ENCODE measurements around the gene BEST1.
"Not testable (repeated sequence)": the region's sequence is repeated elsewhere in the genome, so short reads cannot be mapped to it uniquely, and the experiment has no call there.

The BEST1 gene

GRCh38 chr11:61963282-61964057, 13.3 kb downstream of the BEST1 start:
- DNase-seq (ENCODE audit: low read depth), result peak; percentile 85
- TF ChIP-seq POLR2A (IDR thresholded peaks at IDR 0.05; ENCODE audit: extremely low read depth, insufficient read length) (no peak), MYC (IDR thresholded peaks at IDR 0.05; ENCODE audit: low read depth, low read length) (peak; percentile 30; the same call in 1 of the 2 replicates), MAX (IDR thresholded peaks at IDR 0.05; ENCODE audit: low read depth, low read length) (peak; percentile 90), CTCF (IDR thresholded peaks at IDR 0.05; ENCODE audit: low read depth, low read length) (no peak)
- no peak overlapping the region for H3K4me3 ChIP-seq (ENCODE audit: low read depth, low read length)

GRCh38 chr11:61964058-61964665, 14.0 kb downstream of the BEST1 start:
- no peak for TF ChIP-seq MAX (IDR thresholded peaks at IDR 0.05; ENCODE audit: low read depth, low read length)
- no peak for TF ChIP-seq POLR2A (IDR thresholded peaks at IDR 0.05; ENCODE audit: extremely low read depth, insufficient read length)
- no peak for TF ChIP-seq CTCF (IDR thresholded peaks at IDR 0.05; ENCODE audit: low read depth, low read length)
- no peak; the same call in 1 of the 2 replicates for TF ChIP-seq MYC (IDR thresholded peaks at IDR 0.05; ENCODE audit: low read depth, low read length)
- DNase-seq (ENCODE audit: low read depth), result no peak
- H3K4me3 ChIP-seq (ENCODE audit: low read depth, low read length), result no peak overlapping the region

- H3K4me3 ChIP-seq (ENCODE audit: low read depth, low read length), result peak overlapping the region; percentile 95
- DNase-seq (ENCODE audit: low read depth), result not testable (repeated sequence)
Measured at GRCh38 chr11:61964666-61965271, 14.6 kb downstream of the BEST1 start.

- H3K4me3 ChIP-seq (ENCODE audit: low read depth, low read length), result peak overlapping the region; percentile 95
- TF ChIP-seq MYC (IDR thresholded peaks at IDR 0.05; ENCODE audit: low read depth, low read length) (no peak), CTCF (IDR thresholded peaks at IDR 0.05; ENCODE audit: low read depth, low read length) (no peak), MAX (IDR thresholded peaks at IDR 0.05; ENCODE audit: low read depth, low read length) (no peak), POLR2A (IDR thresholded peaks at IDR 0.05; ENCODE audit: extremely low read depth, insufficient read length) (no peak)
- DNase-seq (ENCODE audit: low read depth), result peak; percentile 61
Measured at GRCh38 chr11:61966734-61967115, 16.6 kb downstream of the BEST1 start.

GRCh38 chr11:61967116-61967923, 17.2 kb downstream of the BEST1 start, which contains the start of gene FTH1:
TSS of gene FTH1 (minus strand) at chr11:61967634. CDS start at chr11:61967425, 209 bp downstream.
- DNase-seq (ENCODE audit: low read depth), result peak; percentile 95
- H3K4me3 ChIP-seq (ENCODE audit: low read depth, low read length), result peak within 1 kb of the TSS; percentile 95
- TF ChIP-seq POLR2A (IDR thresholded peaks at IDR 0.05; ENCODE audit: extremely low read depth, insufficient read length) (peak; percentile 81), CTCF (IDR thresholded peaks at IDR 0.05; ENCODE audit: low read depth, low read length) (no peak), MAX (IDR thresholded peaks at IDR 0.05; ENCODE audit: low read depth, low read length) (0 out of 2 replicates have a peak, but pooled peaks have one; percentile 54), MYC (IDR thresholded peaks at IDR 0.05; ENCODE audit: low read depth, low read length) (peak; percentile 88)

All from NB4 (cell line).